ENCODE measurements around the gene EIF5AL1.
A peak's percentile ranks its signal among the peaks of the same experiment; 100 is the strongest.
"Not testable (repeated sequence)": the region's sequence is repeated elsewhere in the genome, so short reads cannot be mapped to it uniquely, and the experiment has no call there.

The EIF5AL1 gene

GRCh38 chr10:79511891-79512583, at the start of gene EIF5AL1:
Gene EIF5AL1 (plus strand): TSS chr10:79512533. CDS start chr10:79512650, 117 bp downstream.
- DNase-seq: not testable (repeated sequence)

GRCh38 chr10:79463578-79464496, 48.5 kb upstream of the EIF5AL1 start:
- DNase-seq: no peak

GRCh38 chr10:79465341-79465740, 47.0 kb upstream of the EIF5AL1 start:
- no peak for DNase-seq

GRCh38 chr10:79468015-79468560, 44.2 kb upstream of the EIF5AL1 start:
- no peak for DNase-seq

- no peak for DNase-seq
These were observed 43.3 kb upstream of the EIF5AL1 start for GRCh38 chr10:79468841-79469585.

- no peak for DNase-seq
These were observed 42.2 kb upstream of the EIF5AL1 start for GRCh38 chr10:79470096-79470495.

- DNase-seq: no peak
These were observed 40.6 kb upstream of the EIF5AL1 start for GRCh38 chr10:79471776-79472175.

GRCh38 chr10:79472449-79472848, 39.9 kb upstream of the EIF5AL1 start:
- no peak for DNase-seq

GRCh38 chr10:79472951-79473350, 39.4 kb upstream of the EIF5AL1 start:
- DNase-seq: no peak

GRCh38 chr10:79473496-79474095, 38.7 kb upstream of the EIF5AL1 start:
- DNase-seq: no peak

- DNase-seq: no peak
These were observed 37.1 kb upstream of the EIF5AL1 start for GRCh38 chr10:79475119-79475653.

- no peak for DNase-seq
These were observed 36.5 kb upstream of the EIF5AL1 start for GRCh38 chr10:79475877-79476276.

- no peak for DNase-seq
These were observed 35.7 kb upstream of the EIF5AL1 start for GRCh38 chr10:79476645-79477044.

GRCh38 chr10:79477456-79477855, 34.9 kb upstream of the EIF5AL1 start:
- DNase-seq: no peak

- DNase-seq: no peak
These were observed 32.9 kb upstream of the EIF5AL1 start for GRCh38 chr10:79479283-79479909.

- DNase-seq: no peak
These were observed 30.0 kb upstream of the EIF5AL1 start for GRCh38 chr10:79482304-79482703.

- DNase-seq: no peak
These were observed 29.6 kb upstream of the EIF5AL1 start for GRCh38 chr10:79482741-79483140.

- no peak for DNase-seq
These were observed 29.0 kb upstream of the EIF5AL1 start for GRCh38 chr10:79483299-79483698.

- DNase-seq: no peak
These were observed 28.4 kb upstream of the EIF5AL1 start for GRCh38 chr10:79483948-79484347.

GRCh38 chr10:79484476-79484875, 27.9 kb upstream of the EIF5AL1 start:
- no peak for DNase-seq

- DNase-seq: peak; percentile 41
These were observed 24.8 kb upstream of the EIF5AL1 start for GRCh38 chr10:79487296-79488194.

Measured in activated CD4-positive, alpha-beta T cell treated with anti-CD3 and anti-CD28 coated beads for 48 hours (primary cell).